HG02840 (cell line): ENCODE results near the gene CDK5R1.

Experiments
- ATAC-seq: cut with Tn5 transposase; IDR thresholded peaks from one replicate; pipeline ENCODE4 v1.9.1; 2021; ENCODE audit warnings: mild to moderate bottlenecking, moderate library complexity, moderate number of reproducible peaks; ENCODE audit not compliant: unreplicated experiment, low FRiP score

Gene CDK5R1

GRCh38 chr17:32491371-32492263 lies 4.8 kb downstream of the CDK5R1 start:
- no peak for ATAC-seq

DNA sequence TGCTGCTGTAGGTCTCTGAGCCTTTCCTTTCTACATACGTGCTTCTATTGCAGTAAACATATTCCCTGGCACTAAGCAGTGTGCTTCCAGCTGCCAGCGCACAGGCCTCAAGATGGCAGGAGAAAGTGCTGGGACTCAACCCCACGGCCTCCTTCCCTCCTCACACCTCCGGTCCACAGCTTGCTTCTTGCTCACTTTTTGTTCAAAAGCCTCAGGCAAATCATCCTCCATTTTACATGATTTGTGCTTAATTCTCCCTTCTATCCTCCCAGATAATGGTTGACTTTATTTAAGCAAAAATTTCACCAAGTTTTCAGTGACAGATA lies 5.4 kb downstream of the CDK5R1 start:
- no peak for ATAC-seq

- no peak for ATAC-seq
These were observed 6.0 kb downstream of the CDK5R1 start for GRCh38 chr17:32492648-32493289.

DNA sequence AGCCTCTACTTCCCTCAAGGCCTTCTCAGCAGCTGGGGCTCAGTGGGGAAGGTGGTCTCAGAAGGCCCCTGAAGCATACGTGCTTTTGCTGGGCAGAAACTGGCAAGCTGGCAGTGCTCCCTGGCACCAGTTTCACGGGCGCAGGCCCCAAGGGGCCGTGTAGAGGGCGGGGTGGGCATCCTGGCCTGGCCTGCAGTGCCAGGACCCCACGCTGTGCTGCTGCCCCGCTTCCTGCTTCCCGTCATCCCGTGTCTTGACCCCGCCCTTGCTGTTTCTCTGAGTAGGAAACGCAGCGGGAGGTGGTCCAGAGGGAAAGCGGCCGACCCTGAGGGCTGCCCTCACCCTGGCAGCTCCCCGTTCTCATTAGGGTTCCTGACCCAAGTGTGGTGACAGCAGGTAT lies 6.8 kb downstream of the CDK5R1 start:
- no peak for ATAC-seq

DNA sequence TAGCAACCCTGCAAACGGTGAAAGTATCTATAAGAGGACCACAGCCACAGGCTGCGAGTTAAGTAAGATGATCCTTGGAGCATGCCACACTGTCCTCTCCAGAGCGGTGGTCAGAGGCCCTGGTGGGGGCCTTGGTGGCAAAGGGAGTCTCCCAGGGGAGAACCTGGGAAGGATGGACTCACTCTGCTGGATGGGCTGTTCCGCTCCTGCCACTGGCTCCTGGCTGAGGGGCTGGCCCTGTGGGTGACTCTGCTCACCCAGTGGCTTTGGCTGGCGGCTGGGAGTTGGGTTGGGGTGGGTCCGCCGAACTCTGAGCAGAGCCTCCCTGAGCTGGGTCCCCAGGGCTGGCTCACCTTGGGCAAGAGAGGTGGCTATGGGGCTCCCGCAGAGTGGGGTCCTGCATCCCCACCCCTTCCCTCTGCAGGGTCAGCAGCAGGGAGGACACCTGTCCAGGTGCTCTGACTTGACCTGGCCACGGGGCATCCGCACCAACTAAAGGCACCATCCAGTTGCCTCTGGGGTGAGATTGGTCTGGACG lies 7.3 kb downstream of the CDK5R1 start:
- no peak for ATAC-seq

DNA sequence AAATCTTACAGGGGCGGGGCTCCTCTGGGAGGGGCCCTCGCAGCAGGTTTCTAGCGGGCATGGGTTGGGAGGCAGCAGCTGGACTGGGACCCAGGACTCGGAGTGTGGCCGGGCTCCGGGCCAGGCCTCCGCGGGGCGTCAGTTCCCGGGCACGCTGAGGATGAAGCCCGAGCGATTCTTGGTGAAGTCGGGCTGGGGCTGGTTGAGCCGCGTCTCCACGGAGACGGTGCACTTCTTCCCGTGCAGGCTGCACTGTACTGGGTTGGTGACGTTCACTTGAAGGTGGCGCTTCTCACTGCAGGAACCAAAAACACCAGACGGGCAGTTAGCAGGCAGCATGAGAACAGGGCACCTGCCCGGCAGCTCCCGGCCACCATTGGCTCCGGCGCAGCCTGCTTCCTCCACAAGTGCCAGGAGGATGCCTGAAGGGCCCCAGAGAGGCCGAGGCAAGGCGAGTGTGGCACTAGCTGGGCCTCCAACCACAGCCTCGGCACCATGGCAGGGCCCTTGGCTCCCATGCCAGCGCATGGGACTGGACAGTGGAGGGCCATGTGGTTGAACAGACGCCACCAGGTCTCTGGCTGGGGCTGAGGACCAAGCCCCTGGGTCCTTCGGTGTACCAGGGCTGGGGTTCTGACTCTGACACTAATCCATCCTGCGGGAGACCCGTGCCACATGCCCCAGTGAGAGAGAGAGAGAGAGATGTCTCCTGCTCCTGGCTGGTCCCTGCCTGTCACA lies 8.0 kb downstream of the CDK5R1 start:
- no peak for ATAC-seq

DNA sequence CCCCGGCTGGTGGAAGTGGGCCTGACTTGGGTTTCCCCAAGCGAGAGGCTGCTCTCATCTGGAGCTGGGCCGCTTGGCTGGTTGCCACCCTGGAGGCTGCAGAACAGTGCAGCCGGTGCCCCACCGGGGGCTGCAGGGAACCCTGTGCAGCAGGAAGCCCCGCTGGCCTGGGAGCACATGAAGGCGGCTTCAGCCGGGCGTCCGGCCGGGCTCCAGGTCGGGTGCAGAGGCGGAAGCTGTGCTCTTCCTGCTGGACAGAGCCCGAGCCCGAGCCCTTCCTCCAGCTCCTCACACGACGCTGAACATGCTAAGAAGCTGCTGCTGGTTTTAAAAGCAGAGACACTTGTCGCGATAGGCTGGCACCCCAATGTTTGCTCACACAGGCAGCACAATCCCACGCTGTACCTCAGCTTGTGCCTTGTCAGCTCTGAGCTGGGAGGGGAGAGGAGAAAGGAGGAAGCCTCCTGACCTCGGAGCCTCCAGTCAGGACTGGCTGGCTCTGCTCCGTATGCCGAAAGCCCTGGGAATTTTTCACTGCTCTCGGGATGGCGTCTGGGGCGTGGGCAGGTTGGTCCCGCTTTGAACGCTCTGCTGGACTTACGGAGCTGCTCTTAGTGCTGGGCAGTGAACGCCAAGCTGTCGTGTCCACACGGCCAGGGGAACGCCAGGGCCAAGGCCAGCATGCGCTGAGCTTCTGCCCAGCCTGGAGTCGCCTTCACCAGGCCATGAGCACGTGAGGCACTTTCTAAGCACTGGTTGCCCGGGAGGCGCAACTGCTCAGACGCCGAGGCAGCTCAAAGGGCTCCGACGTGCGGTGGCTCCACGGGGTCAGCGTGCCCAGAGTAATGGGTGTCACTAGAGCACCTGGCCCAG lies 8.8 kb downstream of the CDK5R1 start:
- ATAC-seq = no peak

DNA sequence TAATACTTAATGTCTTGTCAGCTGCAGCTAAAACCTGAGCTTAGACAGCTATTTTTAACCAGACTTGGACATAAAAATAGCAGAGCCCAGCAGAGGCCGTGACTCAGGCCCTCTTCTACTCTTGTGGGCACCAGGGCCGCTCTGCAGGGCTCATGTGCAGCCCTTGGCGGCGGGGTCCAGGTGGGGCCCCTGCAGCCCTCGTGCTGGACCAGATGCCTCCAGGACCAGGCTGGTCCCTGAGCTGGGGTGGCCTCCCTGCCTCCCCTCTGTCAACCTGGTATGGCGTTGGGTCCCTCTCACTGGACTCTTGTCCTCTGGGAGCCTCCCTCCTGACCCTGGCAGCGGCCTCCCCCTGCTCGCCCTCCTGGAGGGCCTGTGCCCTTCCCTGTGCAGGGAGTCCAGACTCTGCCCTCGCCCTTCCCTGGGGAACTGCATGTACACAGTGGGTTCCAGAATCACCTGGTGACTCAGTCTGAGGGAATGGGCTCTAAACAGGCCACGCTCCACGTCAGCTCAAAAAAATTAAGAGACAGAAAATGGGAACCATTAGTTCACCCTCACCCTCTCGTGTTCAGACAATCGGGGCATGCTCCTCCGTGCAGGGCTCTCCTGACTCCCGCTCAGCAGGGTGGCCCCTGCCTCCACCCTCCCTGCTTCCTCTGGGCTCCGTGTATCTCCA lies 9.7 kb downstream of the CDK5R1 start:
- ATAC-seq = no peak

DNA sequence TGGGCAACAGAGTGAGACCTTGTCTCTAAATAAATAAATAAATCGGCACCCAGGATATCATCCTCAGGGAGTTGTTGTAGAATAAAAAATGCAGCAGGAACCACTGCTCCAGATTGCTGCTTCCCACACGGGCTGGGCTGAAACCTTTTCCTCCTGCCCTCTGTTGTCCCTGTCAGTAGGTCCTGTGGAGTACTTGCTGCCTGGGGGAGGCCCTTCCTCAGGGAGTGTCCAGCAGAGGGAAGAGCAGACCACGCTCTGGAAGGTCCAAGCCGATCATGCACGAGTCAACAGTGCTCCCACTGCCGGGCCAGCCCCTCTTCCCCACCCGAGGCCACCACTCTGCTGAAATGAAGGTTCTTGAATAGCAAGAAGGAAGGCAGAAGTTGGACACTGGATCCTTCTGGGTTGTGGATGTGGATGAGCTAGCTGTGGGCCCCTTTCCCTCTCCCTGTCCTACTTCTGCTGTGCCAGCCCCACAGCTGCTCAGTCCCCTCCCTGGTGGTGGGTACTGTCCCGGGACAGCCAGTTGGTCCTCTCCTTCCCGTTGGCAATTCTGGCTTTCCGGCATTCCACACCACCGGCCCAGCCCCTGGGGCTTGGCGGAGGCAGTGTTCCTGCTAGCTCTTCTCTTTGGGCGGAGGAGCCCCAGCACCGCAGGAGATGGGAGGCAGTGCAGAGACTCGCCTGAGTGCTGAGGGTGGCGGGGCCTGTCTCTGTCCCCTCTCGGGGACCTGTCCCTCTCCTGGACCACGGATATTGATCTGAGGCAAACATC lies 10.8 kb downstream of the CDK5R1 start:
- ATAC-seq = no peak

DNA sequence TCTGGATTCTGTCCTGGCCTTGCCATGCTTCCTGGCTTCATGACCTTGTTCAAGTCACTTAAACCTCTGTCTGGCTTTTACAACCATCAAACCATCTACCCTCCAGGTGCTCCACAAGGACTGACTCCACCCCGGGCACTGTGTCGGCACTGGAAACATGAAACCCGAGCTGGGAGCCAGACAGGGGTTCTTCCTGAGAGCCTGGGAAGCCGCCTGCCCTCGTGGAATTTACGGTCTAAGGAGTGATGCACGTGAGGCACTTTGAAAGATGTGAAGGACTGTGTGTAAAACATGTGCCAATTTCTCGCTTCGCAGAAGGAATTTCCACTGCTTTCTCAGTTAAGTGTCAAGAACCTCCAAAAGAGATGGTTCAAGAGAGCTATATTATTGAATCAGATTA lies 11.6 kb downstream of the CDK5R1 start:
- ATAC-seq = no peak

DNA sequence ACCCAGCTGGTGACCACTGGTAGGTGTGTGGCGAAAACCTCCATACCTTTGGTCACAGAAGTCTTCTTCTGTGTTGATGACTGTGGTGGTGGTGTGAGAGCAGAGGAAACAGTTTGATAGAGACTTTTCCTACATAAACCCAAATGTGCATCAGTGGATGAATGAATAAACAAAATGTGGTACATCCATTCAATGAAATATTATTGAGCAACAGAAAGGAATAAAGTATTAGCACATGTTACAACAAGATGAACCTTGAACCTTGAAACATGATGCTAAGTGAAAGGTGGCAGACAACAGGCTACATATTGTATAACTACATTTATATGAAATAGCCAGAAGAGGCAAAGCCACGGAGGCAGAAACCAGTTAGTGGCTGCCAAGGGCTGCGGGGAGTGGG lies 15.2 kb downstream of the CDK5R1 start:
- no peak for ATAC-seq

GRCh38 chr17:32502710-32503109 lies 15.9 kb downstream of the CDK5R1 start:
- ATAC-seq = no peak

GRCh38 chr17:32503251-32504165 lies 16.7 kb downstream of the CDK5R1 start:
- peak; percentile 82 for ATAC-seq

GRCh38 chr17:32504166-32504990 lies 17.6 kb downstream of the CDK5R1 start:
- no peak for ATAC-seq

DNA sequence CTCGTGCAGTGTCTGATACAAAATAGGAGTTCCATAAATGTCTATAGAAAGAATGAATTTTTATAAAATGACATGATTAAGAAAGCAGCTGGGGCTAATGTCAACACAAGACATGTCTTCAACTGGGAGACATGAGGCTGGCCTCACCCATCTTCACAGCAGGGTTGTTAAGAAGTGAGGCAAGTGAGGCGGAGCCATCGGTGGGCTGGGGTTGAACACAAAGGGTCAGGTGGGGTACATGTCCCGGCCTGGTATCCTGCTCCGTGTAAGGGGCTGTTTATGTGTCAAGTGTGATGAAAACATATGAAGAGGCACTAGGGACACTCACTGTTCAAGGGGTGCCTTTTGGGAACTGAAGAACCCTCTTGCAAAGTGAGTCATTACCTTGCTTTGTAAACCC lies 22.1 kb downstream of the CDK5R1 start:
- ATAC-seq = no peak

GRCh38 chr17:32510466-32510865 lies 23.7 kb downstream of the CDK5R1 start:
- no peak for ATAC-seq

DNA sequence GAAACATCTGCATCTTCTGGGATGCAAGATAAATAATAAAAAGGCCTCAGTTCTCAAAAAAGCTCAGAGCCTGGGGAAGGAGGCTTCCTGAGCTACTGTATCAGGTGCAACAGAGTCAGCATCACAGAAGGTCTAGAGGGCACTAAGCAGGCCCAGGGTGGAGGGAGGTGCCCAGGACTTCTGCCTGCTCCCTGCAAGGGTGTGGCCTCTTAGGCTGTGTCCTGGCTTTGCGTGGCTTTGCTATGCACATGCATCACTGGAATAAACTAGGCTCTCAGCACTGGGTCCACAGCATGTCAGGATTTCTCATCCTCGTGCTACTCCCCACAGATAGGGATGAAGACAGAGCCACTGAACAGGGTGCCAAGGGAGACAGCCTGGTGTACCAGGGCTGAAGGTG lies 25.5 kb downstream of the CDK5R1 start:
- ATAC-seq = no peak
